A549 (cell line): ENCODE measurements around the gene ADAMTS2. TPM values are rescaled to one million over a fixed set of nuclear protein-coding genes. Genes with fewer than 3 reads are reported as not detected.

Source experiments
- ATAC-seq, 2 experiments: fragments of 200-7000 bp in 1 of 2; fragments of >200 bp in 1 of 2; cut with Nextera tagmentation in 1 of 2; cut with Tn5 transposase in 1 of 2; 3 replicates each; pipeline versions ENCODE4 v1.8.0 to v1.9.1; 2018 to 2020; ENCODE audit warnings: mild to moderate bottlenecking in 1 of 2, moderate library complexity in 1 of 2
- CTCF ChIA-PET: fragments of 300-600 bp; sonication (Branson Sonifier 250); formaldehyde crosslinking; extraction: SDS; loops from one replicate; lab custom pipeline; 2021; ENCODE audit warnings: antibody characterized with exemption, inconsistent platforms; lab: Yijun Ruan, JAX
- POLR2A ChIA-PET: fragments of 350-600 bp; formaldehyde crosslinking; extraction: SDS; loops from one replicate; lab custom pipeline; 2021; ENCODE audit warnings: antibody characterized with exemption, inconsistent platforms; lab: Yijun Ruan, JAX
- DNase-seq, 2 experiments: peaks; one replicate each; pipeline versions ENCODE4 v3.0.0 to v3.0.0-alpha.2; 2011 to 2016; ENCODE audit warnings: low read depth in 1 of 2, low spot score in 1 of 2
- FAIRE-seq: peaks from 2 replicates; lab custom pipeline; 2011; peaks lifted over from hg19 to GRCh38; lab: Jason Lieb, UNC
- H3K27ac ChIP-seq, 2 experiments: fragments of >200 bp; sonication (Bioruptor Twin); formaldehyde crosslinking; 3 replicates each; pipeline ENCODE4 v1.5.1; 2016 to 2017
- H3K4me1 ChIP-seq: fragments of >200 bp; sonication (Bioruptor Twin); formaldehyde crosslinking; 3 replicates; pipeline ENCODE4 v1.6.1; 2016
- H3K4me2 ChIP-seq: fragments of >200 bp; sonication (Bioruptor Twin); formaldehyde crosslinking; 3 replicates; pipeline ENCODE4 v1.6.1; 2016
- H3K4me3 ChIP-seq: fragments of >200 bp; sonication (Bioruptor Twin); formaldehyde crosslinking; 3 replicates; pipeline ENCODE4 v1.5.1; 2016
- H3K9me3 ChIP-seq: fragments of >200 bp; sonication (Bioruptor Twin); formaldehyde crosslinking; 3 replicates; pipeline ENCODE4 v1.6.1; 2016
- BHLHE40 ChIP-seq: IDR thresholded peaks from 2 replicates; pipeline ENCODE4 v1.6.1; 2012; ENCODE audit warnings: low read depth, low read length, inconsistent platforms
- CEBPB ChIP-seq, 2 experiments: fragments of >200 bp in 1 of 2; sonication (Bioruptor Twin) in 1 of 2; formaldehyde crosslinking in 1 of 2; IDR thresholded peaks; 2 replicates each; pipeline ENCODE4 v1.6.1; 2012 to 2016
- CHD4 ChIP-seq: fragments of 200-600 bp; sonication (generic); IDR thresholded peaks from 2 replicates; pipeline ENCODE4 v1.6.1; 2016; ENCODE audit warnings: antibody characterized with exemption, mild to moderate bottlenecking, borderline replicate concordance
- EHF ChIP-seq: fragments of 250-450 bp; sonication (Bioruptor Pico); IDR thresholded peaks from 2 replicates; pipeline ENCODE4 v1.5.0; 2020; ENCODE audit warnings: mild to moderate bottlenecking
- ELK1 ChIP-seq: fragments of 150-350 bp; IDR thresholded peaks from 2 replicates; pipeline ENCODE4 v1.6.1; 2014; ENCODE audit warnings: low read depth, mild to moderate bottlenecking, low read length
- FOSL2 ChIP-seq, 2 experiments: fragments of 450-650 bp in 1 of 2; fragments of >200 bp in 1 of 2; sonication (Bioruptor Twin) in 1 of 2; formaldehyde crosslinking; IDR thresholded peaks; 2 replicates each; pipeline versions ENCODE4 v1.5.0 to v1.6.1; 2016 to 2020; ENCODE audit warnings: mild to moderate bottlenecking in 1 of 2, moderate library complexity in 1 of 2
- FOXS1 ChIP-seq: fragments of 250-450 bp; sonication (Bioruptor Pico); IDR thresholded peaks from 2 replicates; pipeline ENCODE4 v1.5.0; 2020; ENCODE audit warnings: mild to moderate bottlenecking, moderate library complexity
- HOXA7 ChIP-seq: fragments of 250-450 bp; sonication (Bioruptor Pico); IDR thresholded peaks from 2 replicates; pipeline ENCODE4 v1.5.0; 2020; ENCODE audit warnings: mild to moderate bottlenecking, moderate library complexity
- HOXB5 ChIP-seq: fragments of 250-450 bp; sonication (Bioruptor Pico); IDR thresholded peaks from 2 replicates; pipeline ENCODE4 v1.5.0; 2020; ENCODE audit warnings: mild to moderate bottlenecking, moderate library complexity
- KDM1A ChIP-seq: fragments of 200-600 bp; sonication (generic); IDR thresholded peaks from 2 replicates; pipeline ENCODE4 v1.6.1; 2016; ENCODE audit warnings: low read depth, mild to moderate bottlenecking
- KDM5A ChIP-seq: fragments of 200-600 bp; sonication (generic); IDR thresholded peaks from 2 replicates; pipeline ENCODE4 v1.6.1; 2016; ENCODE audit warnings: antibody characterized with exemption, mild to moderate bottlenecking
- MYC ChIP-seq: IDR thresholded peaks from 2 replicates; pipeline ENCODE4 v1.6.1; 2012; ENCODE audit warnings: mild to moderate bottlenecking, inconsistent platforms, low read length, improper control_type of control experiment, borderline replicate concordance
- NFE2L2 ChIP-seq: fragments of 150-350 bp; conservative IDR thresholded peaks from 2 replicates; pipeline ENCODE4 v1.6.1; 2014; ENCODE audit warnings: low read length
- NPAS2 ChIP-seq: fragments of 250-450 bp; sonication (Bioruptor Pico); IDR thresholded peaks from 2 replicates; pipeline ENCODE4 v1.8.0; 2022; ENCODE audit warnings: mild to moderate bottlenecking, moderate library complexity, borderline replicate concordance
- PBX3 ChIP-seq: IDR thresholded peaks from 2 replicates; pipeline ENCODE4 v1.6.1; 2012
- POLR2A ChIP-seq: IDR thresholded peaks from 2 replicates; pipeline ENCODE4 v1.6.1; 2012; ENCODE audit warnings: mild to moderate bottlenecking, low read length
- POLR2AphosphoS2 ChIP-seq: conservative IDR thresholded peaks from 2 replicates; pipeline ENCODE4 v1.6.1; 2012; ENCODE audit warnings: low read length, improper control_type of control experiment, inconsistent platforms
- RARB ChIP-seq: fragments of 250-450 bp; sonication (Bioruptor Pico); IDR thresholded peaks from 2 replicates; pipeline ENCODE4 v1.8.0; 2021; ENCODE audit warnings: mild to moderate bottlenecking, moderate library complexity
- RFX5 ChIP-seq: fragments of 450-650 bp; IDR thresholded peaks from 2 replicates; pipeline ENCODE4 v1.7.1; 2014; ENCODE audit warnings: antibody characterized with exemption, mild to moderate bottlenecking, moderate library complexity
- RNF2 ChIP-seq: fragments of 200-600 bp; sonication (generic); IDR thresholded peaks from 2 replicates; pipeline ENCODE4 v1.6.1; 2016; ENCODE audit warnings: low read depth, mild to moderate bottlenecking, antibody characterized with exemption, moderate library complexity, borderline replicate concordance
- ZC3H11A ChIP-seq: fragments of 450-650 bp; IDR thresholded peaks from 2 replicates; pipeline ENCODE4 v1.6.1; 2014; ENCODE audit warnings: antibody characterized with exemption, mild to moderate bottlenecking
- ZFP36 ChIP-seq: fragments of 450-650 bp; IDR thresholded peaks from 2 replicates; pipeline ENCODE4 v1.6.1; 2014; ENCODE audit warnings: borderline replicate concordance; ENCODE audit not compliant: partially characterized antibody
- WGBS: methylation state at CpG from one replicate; pipeline ENCODE4 v1.1.6; 2017; ENCODE audit errors: missing lambda C conversion rate; 5-methylcytosine and 5-hydroxymethylcytosine counted together
- polyA plus RNA-seq, 4 experiments: library from polyadenylated mRNA; depleted of rRNA in 3 of 4; stranded (reverse); fragments of >200 nt; fragmentation: RNase III in 1 of 4; extraction: RNeasy Plus Mini Kit Qiagen cat#74134 plus additional on column Dnase treatment in 1 of 4; gene quantifications; 2 replicates in 3 of 4; 3 replicates in 1 of 4; pipeline ENCODE4 v1.2.3, GENCODE V29; 2011 to 2017
- TF ChIP-seq, protein P1 (sequence below): fragments of >200 bp; sonication (Bioruptor Twin); formaldehyde crosslinking; IDR thresholded peaks from 3 replicates; pipeline ENCODE4 v1.6.1; 2016
- TF ChIP-seq, protein P2 (sequence below): fragments of 250-450 bp; sonication (Bioruptor Pico); IDR thresholded peaks from 2 replicates; pipeline ENCODE4 v1.5.0; 2020; ENCODE audit warnings: low read depth, mild to moderate bottlenecking, moderate library complexity
- TF ChIP-seq, protein P3 (sequence below): fragments of 250-450 bp; sonication (Bioruptor Pico); IDR thresholded peaks from 2 replicates; pipeline ENCODE4 v1.5.0; 2021; ENCODE audit warnings: mild to moderate bottlenecking, moderate library complexity, borderline replicate concordance
- TF ChIP-seq, protein P4 (sequence below): IDR thresholded peaks from 2 replicates; pipeline ENCODE4 v1.6.1; 2012
- TF ChIP-seq, protein P5 (sequence below): fragments of 450-650 bp; IDR thresholded peaks from 2 replicates; pipeline ENCODE4 v1.6.1; 2014; ENCODE audit warnings: antibody characterized with exemption

Gene ADAMTS2
- polyA plus RNA-seq, 2 of the 4 experiments (the other 2 are of a cell fraction): not detected

DNA sequence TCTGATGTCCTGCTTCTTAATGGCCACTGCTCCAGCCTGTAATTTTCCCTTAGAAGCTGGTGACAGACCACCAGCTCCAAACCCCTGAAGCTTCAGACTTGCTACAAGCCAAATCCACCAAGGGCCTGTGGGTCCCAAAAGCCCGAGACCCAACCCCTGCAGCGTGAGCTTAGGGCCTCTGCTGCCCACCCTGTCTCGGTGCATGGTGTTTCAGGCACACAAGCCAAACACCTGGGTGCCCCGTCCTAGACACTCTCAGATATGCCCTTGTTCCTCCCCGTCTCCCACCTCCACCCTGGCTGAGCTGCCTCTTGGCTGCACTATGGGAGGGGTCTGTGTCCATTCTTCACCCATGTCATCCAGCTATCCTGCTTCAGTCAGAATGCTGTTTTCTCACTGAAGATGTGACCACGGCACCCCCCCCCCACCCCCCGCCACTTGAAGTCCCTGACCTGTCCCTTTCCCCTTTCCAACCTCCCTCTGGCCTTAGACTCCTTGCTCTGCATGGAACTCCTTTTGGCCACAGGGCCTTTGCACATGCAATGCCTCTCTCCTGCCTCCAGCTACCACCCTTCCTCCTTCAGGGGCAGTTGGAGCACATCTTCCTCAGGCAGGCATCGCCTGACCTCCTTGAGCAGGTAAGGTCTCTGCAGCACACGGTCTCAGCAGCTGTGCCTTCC lies 229.3 kb downstream of the ADAMTS2 start:
- ChIA-PET POLR2A (no interaction called here), CTCF (interaction anchor here (0.6 kb wide), 1 partner anchor 221 kb away, joined by 4 read pairs; no protein-coding TSS in a partner anchor)
- FAIRE-seq: no peak

GRCh38 chr5:179115307-179115706 lies 230.0 kb downstream of the ADAMTS2 start:
- no peak for DNase-seq
- ATAC-seq: no peak
- ChIA-PET CTCF (no interaction called here), POLR2A (no interaction called here)
- H3K4me3 ChIP-seq: no peak overlapping the region
- no peak overlapping the region for H3K27ac ChIP-seq
- no peaks in the 10 kb centered on the region for H3K4me1 ChIP-seq
- no peak for FAIRE-seq
- no peak overlapping the region for H3K4me2 ChIP-seq
- H3K9me3 ChIP-seq: peaks cover 16% of the 10 kb centered on the region; the same call in 2 of the 3 replicates
- 21% methylated on average over 5 of the region's 5 CpGs for WGBS
- TF ChIP-seq, protein P1, sequence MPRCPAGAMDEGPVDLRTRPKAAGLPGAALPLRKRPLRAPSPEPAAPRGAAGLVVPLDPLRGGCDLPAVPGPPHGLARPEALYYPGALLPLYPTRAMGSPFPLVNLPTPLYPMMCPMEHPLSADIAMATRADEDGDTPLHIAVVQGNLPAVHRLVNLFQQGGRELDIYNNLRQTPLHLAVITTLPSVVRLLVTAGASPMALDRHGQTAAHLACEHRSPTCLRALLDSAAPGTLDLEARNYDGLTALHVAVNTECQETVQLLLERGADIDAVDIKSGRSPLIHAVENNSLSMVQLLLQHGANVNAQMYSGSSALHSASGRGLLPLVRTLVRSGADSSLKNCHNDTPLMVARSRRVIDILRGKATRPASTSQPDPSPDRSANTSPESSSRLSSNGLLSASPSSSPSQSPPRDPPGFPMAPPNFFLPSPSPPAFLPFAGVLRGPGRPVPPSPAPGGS: no peak
- no peak for TF ChIP-seq HOXB5 (CRISPR knock-in tag)
- TF ChIP-seq FOXS1 (CRISPR knock-in tag): no peak
- TF ChIP-seq RARB (CRISPR knock-in tag): no peak
- TF ChIP-seq PBX3: no peak
- no peak for TF ChIP-seq ELK1
- TF ChIP-seq, protein P2, sequence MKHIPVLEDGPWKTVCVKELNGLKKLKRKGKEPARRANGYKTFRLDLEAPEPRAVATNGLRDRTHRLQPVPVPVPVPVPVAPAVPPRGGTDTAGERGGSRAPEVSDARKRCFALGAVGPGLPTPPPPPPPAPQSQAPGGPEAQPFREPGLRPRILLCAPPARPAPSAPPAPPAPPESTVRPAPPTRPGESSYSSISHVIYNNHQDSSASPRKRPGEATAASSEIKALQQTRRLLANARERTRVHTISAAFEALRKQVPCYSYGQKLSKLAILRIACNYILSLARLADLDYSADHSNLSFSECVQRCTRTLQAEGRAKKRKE (CRISPR knock-in tag): no peak
- TF ChIP-seq FOSL2 (IDR thresholded peaks at IDR 0.05): no peak
- TF ChIP-seq FOSL2 (CRISPR knock-in tag; IDR thresholded peaks at IDR 0.05): no peak
- TF ChIP-seq POLR2A: no peak
- TF ChIP-seq CEBPB (IDR thresholded peaks at IDR 0.05): no peak
- TF ChIP-seq RFX5: no peak
- no peak for TF ChIP-seq EHF (CRISPR knock-in tag)
- TF ChIP-seq NFE2L2: no peak
- TF ChIP-seq CHD4: no peak
- no peak for TF ChIP-seq MYC

More for the DNA sequence above, 229.3 kb downstream of the ADAMTS2 start:
- peaks cover 19% of the 10 kb centered on the region; the same call in 2 of the 3 replicates for H3K9me3 ChIP-seq
- no peak for ATAC-seq
- H3K4me2 ChIP-seq: no peak overlapping the region
- no peak overlapping the region for H3K27ac ChIP-seq
- no peak overlapping the region for H3K4me3 ChIP-seq
- TF ChIP-seq, protein P3, sequence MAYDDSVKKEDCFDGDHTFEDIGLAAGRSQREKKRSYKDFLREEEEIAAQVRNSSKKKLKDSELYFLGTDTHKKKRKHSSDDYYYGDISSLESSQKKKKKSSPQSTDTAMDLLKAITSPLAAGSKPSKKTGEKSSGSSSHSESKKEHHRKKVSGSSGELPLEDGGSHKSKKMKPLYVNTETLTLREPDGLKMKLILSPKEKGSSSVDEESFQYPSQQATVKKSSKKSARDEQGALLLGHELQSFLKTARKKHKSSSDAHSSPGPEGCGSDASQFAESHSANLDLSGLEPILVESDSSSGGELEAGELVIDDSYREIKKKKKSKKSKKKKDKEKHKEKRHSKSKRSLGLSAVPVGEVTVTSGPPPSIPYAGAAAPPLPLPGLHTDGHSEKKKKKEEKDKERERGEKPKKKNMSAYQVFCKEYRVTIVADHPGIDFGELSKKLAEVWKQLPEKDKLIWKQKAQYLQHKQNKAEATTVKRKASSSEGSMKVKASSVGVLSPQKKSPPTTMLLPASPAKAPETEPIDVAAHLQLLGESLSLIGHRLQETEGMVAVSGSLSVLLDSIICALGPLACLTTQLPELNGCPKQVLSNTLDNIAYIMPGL (CRISPR knock-in tag): no peak
- TF ChIP-seq CEBPB (IDR thresholded peaks at IDR 0.05) (no peak), KDM1A (no peak), NPAS2 (CRISPR knock-in tag) (no peak), POLR2AphosphoS2 (no peak), ELK1 (no peak), FOXS1 (CRISPR knock-in tag) (no peak), ZC3H11A (no peak), ZFP36 (no peak), HOXA7 (CRISPR knock-in tag) (no peak), KDM5A (no peak), RNF2 (no peak), BHLHE40 (no peak)
- TF ChIP-seq, protein P4, sequence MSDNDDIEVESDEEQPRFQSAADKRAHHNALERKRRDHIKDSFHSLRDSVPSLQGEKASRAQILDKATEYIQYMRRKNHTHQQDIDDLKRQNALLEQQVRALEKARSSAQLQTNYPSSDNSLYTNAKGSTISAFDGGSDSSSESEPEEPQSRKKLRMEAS: no peak
- TF ChIP-seq, protein P5, sequence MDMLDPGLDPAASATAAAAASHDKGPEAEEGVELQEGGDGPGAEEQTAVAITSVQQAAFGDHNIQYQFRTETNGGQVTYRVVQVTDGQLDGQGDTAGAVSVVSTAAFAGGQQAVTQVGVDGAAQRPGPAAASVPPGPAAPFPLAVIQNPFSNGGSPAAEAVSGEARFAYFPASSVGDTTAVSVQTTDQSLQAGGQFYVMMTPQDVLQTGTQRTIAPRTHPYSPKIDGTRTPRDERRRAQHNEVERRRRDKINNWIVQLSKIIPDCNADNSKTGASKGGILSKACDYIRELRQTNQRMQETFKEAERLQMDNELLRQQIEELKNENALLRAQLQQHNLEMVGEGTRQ: no peak
- TF ChIP-seq, all 56 proteins: peak for 0
- WGBS: 0% methylated on average over 6 of the region's 9 CpGs
- no peaks in the 10 kb centered on the region for H3K4me1 ChIP-seq
- DNase-seq: no peak
